ENCODE data around the gene CDH4.

The CDH4 gene

GRCh38 chr20:61331543-61331942 is 79.5 kb downstream of the CDH4 start:
- DNase-seq, result no peak

- no peak for DNase-seq
Observed at GRCh38 chr20:61332016-61332975, 80.2 kb downstream of the CDH4 start.

GRCh38 chr20:61333484-61334108 is 81.5 kb downstream of the CDH4 start:
- no peak for DNase-seq

- DNase-seq, result no peak
Observed at GRCh38 chr20:61340157-61340556, 88.1 kb downstream of the CDH4 start.

- no peak for DNase-seq
Observed at GRCh38 chr20:61341605-61342004, 89.5 kb downstream of the CDH4 start.

GRCh38 chr20:61343934-61344333 is 91.9 kb downstream of the CDH4 start:
- no peak for DNase-seq

GRCh38 chr20:61345656-61346055 is 93.6 kb downstream of the CDH4 start:
- DNase-seq, result no peak

GRCh38 chr20:61346996-61347395 is 94.9 kb downstream of the CDH4 start:
- DNase-seq, result no peak

- DNase-seq, result no peak
Observed at GRCh38 chr20:61347443-61347842, 95.4 kb downstream of the CDH4 start.

GRCh38 chr20:61349447-61350165 is 97.5 kb downstream of the CDH4 start:
- DNase-seq, result no peak

- DNase-seq, result no peak
Observed at GRCh38 chr20:61350500-61351250, 98.6 kb downstream of the CDH4 start.

GRCh38 chr20:61352346-61353260 is 100.5 kb downstream of the CDH4 start:
- peak; percentile 43 for DNase-seq

- peak; percentile 38 for DNase-seq
Observed at GRCh38 chr20:61353261-61354000, 101.4 kb downstream of the CDH4 start.

GRCh38 chr20:61354001-61354390 is 101.9 kb downstream of the CDH4 start:
- no peak for DNase-seq

- DNase-seq, result peak; percentile 40
Observed at GRCh38 chr20:61354501-61354900, 102.4 kb downstream of the CDH4 start.

- DNase-seq, result peak; percentile 49
Observed at GRCh38 chr20:61354901-61355495, 102.9 kb downstream of the CDH4 start.

GRCh38 chr20:61355585-61355984 is 103.5 kb downstream of the CDH4 start:
- peak; percentile 19 for DNase-seq

GRCh38 chr20:61356196-61356595 is 104.1 kb downstream of the CDH4 start:
- DNase-seq, result peak; percentile 66

GRCh38 chr20:61357119-61357518 is 105.1 kb downstream of the CDH4 start:
- DNase-seq, result no peak

GRCh38 chr20:61359254-61359653 is 107.2 kb downstream of the CDH4 start:
- no peak for DNase-seq

Data from eye (tissue), 1 donor.